Mammary epithelial cell (primary cell): ENCODE results near the gene ATXN7L1.

ENCODE experiments used
- EZH2 ChIP-seq: IDR thresholded peaks from 2 replicates; pipeline ENCODE4 v1.6.1; 2012; ENCODE audit warnings: low read length, inconsistent platforms, borderline replicate concordance
- TF ChIP-seq, protein P1 (sequence below), 2 donors: IDR thresholded peaks in 1 of 2; conservative IDR thresholded peaks in 1 of 2; 2 replicates each; pipeline ENCODE4 v1.5.1; 2011 to 2012; ENCODE audit warnings: inconsistent platforms in 2 of 2, low read length in 2 of 2, mild to moderate bottlenecking in 2 of 2, control low read depth in 1 of 2, low read depth in 1 of 2; ENCODE audit not compliant: insufficient read depth in 1 of 2; ENCODE audit errors: extremely low read depth in 1 of 2

DNA sequence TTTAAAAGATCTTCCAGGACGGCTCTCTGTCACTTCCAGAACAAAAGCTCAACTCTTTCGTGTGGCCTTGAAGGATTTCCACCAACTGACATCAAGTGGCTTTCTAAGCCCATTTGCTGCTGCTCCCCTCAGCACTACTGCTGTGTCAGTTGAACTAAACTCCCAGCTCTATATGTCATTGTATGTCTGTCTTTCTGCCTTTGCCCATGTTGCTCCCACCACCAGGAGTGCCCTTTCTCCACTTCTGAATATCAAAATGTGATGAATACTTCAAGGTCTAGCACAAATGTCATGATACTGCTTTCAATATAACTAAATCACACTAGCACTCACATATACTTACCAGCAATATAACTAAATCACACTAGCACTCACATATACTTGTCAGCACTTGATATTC is 138.3 kb downstream of the ATXN7L1 start:
- TF ChIP-seq, protein P1, sequence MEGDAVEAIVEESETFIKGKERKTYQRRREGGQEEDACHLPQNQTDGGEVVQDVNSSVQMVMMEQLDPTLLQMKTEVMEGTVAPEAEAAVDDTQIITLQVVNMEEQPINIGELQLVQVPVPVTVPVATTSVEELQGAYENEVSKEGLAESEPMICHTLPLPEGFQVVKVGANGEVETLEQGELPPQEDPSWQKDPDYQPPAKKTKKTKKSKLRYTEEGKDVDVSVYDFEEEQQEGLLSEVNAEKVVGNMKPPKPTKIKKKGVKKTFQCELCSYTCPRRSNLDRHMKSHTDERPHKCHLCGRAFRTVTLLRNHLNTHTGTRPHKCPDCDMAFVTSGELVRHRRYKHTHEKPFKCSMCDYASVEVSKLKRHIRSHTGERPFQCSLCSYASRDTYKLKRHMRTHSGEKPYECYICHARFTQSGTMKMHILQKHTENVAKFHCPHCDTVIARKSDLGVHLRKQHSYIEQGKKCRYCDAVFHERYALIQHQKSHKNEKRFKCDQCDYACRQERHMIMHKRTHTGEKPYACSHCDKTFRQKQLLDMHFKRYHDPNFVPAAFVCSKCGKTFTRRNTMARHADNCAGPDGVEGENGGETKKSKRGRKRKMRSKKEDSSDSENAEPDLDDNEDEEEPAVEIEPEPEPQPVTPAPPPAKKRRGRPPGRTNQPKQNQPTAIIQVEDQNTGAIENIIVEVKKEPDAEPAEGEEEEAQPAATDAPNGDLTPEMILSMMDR (conservative IDR thresholded peaks at IDR 0.05 in 1 of 2, IDR thresholded peaks at IDR 0.05 in 1 of 2; ENCODE audit: extremely low read depth in 1 of 2, insufficient read depth in 1 of 2, low read depth in 1 of 2, low read length in 2 of 2) = no peak
- no peak for TF ChIP-seq EZH2
